Spinal cord (tissue), 10 donors: ENCODE data around the gene HPX. TPM values are rescaled to one million over a fixed set of nuclear protein-coding genes. Genes with fewer than 3 reads are reported as not detected.

Source experiments
- DNase-seq, 6 donors: peaks; one replicate each; pipeline versions ENCODE4 v3.0.0 to v3.0.0-alpha.2; 2013 to 2015; ENCODE audit warnings: low spot score in 6 of 6, low read depth in 4 of 6
- H3K27ac ChIP-seq: one replicate; pipeline ENCODE4 v1.5.1; 2013; ENCODE audit warnings: low read depth, low read length, control low read depth
- H3K27me3 ChIP-seq: one replicate; pipeline ENCODE4 v1.6.1; 2013; ENCODE audit warnings: low read length; ENCODE audit not compliant: control insufficient read depth, insufficient read depth
- H3K36me3 ChIP-seq: one replicate; pipeline ENCODE4 v1.6.1; 2013; ENCODE audit warnings: low read length; ENCODE audit not compliant: control insufficient read depth, insufficient read depth
- H3K4me1 ChIP-seq: one replicate; pipeline ENCODE4 v1.6.1; 2013; ENCODE audit warnings: low read length; ENCODE audit not compliant: control insufficient read depth, insufficient read depth
- H3K4me3 ChIP-seq: one replicate; pipeline ENCODE4 v1.5.1; 2013; ENCODE audit warnings: low read depth, low read length, control low read depth
- H3K9me3 ChIP-seq: one replicate; pipeline ENCODE4 v1.6.1; 2013; ENCODE audit warnings: low read length; ENCODE audit not compliant: control insufficient read depth, insufficient read depth
- WGBS: methylation state at CpG from one replicate; pipeline ENCODE4 v1.1.5; 2013; ENCODE audit warnings: missing lambda C conversion rate; ENCODE audit not compliant: insufficient coverage; 5-methylcytosine and 5-hydroxymethylcytosine counted together
- polyA plus RNA-seq, 2 donors: library from polyadenylated mRNA; unstranded; fragments of 120-200 nt; gene quantifications; one replicate each; pipeline ENCODE4 v1.2.1, GENCODE V29; 2013; ENCODE audit not compliant: insufficient read length in 2 of 2
- total RNA-seq, 2 donors: library from RNA; depleted of rRNA in 1 of 2; stranded (reverse); fragments of 120-200 nt in 1 of 2; fragments of >200 nt in 1 of 2; gene quantifications; one replicate each; pipeline versions ENCODE4 v1.2.3 to v1.2.4, GENCODE V29; 2013 to 2014
- donor health status: healthy.

The HPX gene
- total and polyA plus RNA-seq, 4 donors: 0.89 to 11.0 (median 4.4) TPM

DNA sequence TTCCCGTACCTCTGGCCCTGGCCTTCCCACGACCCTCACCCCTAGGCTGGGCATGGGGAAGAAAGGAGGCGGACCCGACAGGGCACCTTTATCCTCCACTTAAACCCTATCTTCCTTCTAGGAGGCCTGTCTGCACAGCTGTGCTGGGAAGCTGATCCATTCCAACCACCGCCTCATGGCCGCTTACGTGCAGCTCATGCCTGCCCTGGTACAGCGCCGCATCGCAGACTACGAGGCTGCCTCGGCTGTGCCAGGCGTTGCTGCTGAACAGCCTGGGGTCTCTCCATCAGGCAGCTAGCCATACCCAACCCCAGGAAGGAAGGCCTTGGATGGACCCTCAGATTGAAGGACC, 41.1 kb upstream of the HPX start:
- Histone ChIP-seq H3K27ac (peak overlapping the region; percentile 93), H3K36me3 (peaks cover 37% of the 10 kb centered on the region), H3K4me3 (peak overlapping the region; percentile 96), H3K4me1 (peaks cover 25% of the 10 kb centered on the region), H3K27me3 (no peaks in the 10 kb centered on the region), H3K9me3 (no peaks in the 10 kb centered on the region)
- no peak for DNase-seq
- WGBS: 10% methylated on average over 12 of the region's 13 CpGs

DNA sequence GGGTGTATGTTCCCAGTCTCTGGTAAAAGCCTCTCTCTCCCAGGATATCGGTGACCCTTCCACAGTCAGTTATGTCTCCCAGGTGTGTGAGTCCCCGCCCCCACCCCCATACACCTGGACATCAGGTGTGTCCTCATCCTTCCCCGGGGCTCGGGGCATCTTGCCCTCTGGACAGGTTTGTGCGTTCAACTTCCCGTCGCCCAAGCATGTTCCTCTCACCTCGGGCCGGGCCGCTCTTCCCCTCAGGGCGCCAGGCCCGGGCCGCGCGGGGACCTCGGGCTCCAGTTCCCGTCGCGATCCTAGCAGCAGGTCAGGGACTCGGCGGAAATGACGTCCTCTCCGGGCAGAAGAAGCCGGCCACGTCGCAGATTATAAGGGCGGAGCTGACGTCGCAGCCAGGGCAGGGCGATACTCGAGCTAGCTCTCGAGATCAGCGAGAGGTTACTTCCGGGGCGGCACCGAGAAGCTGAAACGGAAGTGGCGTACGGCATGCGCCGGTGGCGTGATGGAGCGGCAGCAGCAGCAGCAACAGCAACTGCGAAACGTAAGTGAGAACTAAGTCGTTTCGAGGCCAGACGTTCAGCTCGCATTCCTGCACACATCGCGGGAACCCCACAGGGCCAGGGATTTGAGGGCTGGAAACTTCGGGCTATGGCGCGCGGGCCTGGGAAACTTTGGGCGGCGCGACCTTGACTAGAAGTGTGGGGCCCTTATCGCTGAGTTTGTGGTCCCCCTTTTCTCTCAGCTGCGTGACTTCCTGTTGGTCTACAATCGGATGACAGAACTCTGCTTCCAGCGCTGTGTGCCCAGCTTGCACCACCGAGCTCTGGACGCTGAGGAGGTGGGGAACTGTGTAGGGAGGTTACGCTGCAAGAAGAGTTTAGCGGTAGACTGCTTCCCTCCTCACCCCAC, 40.5 kb upstream of the HPX start, which contains the start of the genes ARFIP2 and TIMM10B:
Gene ARFIP2, minus strand, starts transcription at position 320 of the 912 bp plus-strand sequence. CDS start 910 bp downstream, outside the sequence.
Gene TIMM10B, plus strand, starts transcription at position 490 of the 912 bp plus-strand sequence. Its CDS starts 16 bp downstream, at position 506.
- no peaks in the 10 kb centered on the region for H3K9me3 ChIP-seq
- H3K27me3 ChIP-seq: no peaks in the 10 kb centered on the region
- peaks cover 41% of the 10 kb centered on the region for H3K36me3 ChIP-seq
- under 1% methylated on average over 59 of the region's 66 CpGs for WGBS
- peak; percentile 86 to 99 (median 95) for DNase-seq
- peak within 1 kb of the TSS; percentile 93 for H3K27ac ChIP-seq
- peaks cover 25% of the 10 kb centered on the region for H3K4me1 ChIP-seq
- H3K4me3 ChIP-seq: peak within 1 kb of the TSS; percentile 96

DNA sequence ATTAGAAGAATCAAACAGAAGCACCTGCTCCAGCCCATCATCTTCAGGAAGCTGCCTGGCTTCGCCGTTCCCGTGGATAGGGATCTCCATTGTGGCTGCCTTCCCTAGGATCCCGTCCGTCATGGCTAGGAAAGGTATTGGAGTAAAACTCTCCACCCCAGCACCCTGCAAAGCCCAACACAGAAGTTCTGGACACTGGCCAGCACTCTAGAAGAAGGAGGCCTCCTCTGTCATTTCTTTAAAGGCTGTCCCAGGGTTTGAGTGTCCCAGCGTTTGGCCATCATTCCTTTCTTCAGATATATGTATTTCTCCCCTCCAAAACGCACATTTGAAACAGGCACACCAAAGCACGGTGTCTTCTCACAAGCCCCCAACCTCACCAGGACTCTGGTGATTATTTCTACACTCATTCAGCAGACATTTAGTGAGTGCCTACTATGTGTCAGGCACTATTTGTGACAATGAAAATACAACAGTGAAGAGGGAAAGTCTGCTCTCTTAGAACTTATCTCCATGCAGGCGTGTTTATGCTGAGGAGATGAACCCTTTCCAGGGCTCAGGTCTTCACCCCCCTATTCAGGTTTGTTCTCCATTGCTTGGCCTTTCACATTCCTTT, 39.6 kb upstream of the HPX start:
- peak in 1 of 6 donors; percentile 15 for DNase-seq
- Histone ChIP-seq H3K4me3 (peak overlapping the region; percentile 96), H3K36me3 (peaks cover 41% of the 10 kb centered on the region), H3K27me3 (no peaks in the 10 kb centered on the region), H3K9me3 (no peaks in the 10 kb centered on the region), H3K4me1 (peaks cover 25% of the 10 kb centered on the region), H3K27ac (peak overlapping the region; percentile 93)
- 46% methylated on average over 4 of the region's 9 CpGs for WGBS

DNA sequence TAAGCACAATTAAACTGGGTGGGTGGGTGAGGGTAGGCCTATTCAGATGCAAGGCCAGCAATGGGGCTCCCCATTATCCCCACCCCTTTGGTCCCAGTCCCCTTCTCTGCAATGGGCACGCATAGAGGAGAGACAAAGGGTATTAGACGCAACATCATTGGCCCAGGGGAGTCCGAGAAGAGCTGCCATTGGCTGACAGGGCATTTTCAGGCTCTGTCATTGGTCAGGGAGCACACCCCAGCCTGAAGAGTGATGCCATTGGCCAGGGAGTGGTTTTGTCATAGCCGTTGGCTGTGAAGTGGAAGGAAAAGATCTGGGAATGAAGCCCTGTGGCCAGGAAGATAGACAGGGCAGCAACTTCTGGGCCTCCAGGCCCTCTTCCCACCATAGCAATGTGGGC, 35.8 kb upstream of the HPX start:
- Histone ChIP-seq H3K36me3 (peaks cover 27% of the 10 kb centered on the region), H3K27ac (no peak overlapping the region), H3K27me3 (no peaks in the 10 kb centered on the region), H3K4me1 (peaks cover 28% of the 10 kb centered on the region), H3K9me3 (no peaks in the 10 kb centered on the region), H3K4me3 (no peak overlapping the region)
- DNase-seq: peak in 1 of 6 donors; percentile 2
- 97% methylated on average over 4 of the region's 4 CpGs for WGBS

DNA sequence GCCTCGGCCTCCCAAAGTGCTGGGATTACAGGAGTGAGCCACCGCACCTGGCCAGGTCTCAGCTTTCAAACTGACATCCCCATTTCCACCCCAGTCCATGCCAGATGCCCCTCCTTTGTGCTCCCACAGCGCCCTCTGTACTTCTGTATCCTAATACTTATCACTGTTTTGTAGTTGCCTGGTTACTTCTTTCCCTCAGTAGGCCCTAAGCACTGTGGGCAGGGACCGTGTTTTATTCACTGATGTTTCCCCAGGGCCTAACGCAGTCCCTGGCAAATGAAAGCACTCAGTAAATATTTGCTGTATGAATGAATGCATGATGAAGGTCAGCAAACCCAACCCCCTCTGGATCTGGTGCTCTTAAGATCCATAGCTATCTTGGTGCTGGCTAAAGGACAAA, 35.1 kb upstream of the HPX start:
- H3K27me3 ChIP-seq: no peaks in the 10 kb centered on the region
- no peaks in the 10 kb centered on the region for H3K9me3 ChIP-seq
- WGBS: 78% methylated on average over 3 of the region's 5 CpGs
- peaks cover 27% of the 10 kb centered on the region for H3K36me3 ChIP-seq
- H3K4me1 ChIP-seq: peaks cover 25% of the 10 kb centered on the region
- no peak for DNase-seq
- H3K27ac ChIP-seq: no peak overlapping the region
- no peak overlapping the region for H3K4me3 ChIP-seq

DNA sequence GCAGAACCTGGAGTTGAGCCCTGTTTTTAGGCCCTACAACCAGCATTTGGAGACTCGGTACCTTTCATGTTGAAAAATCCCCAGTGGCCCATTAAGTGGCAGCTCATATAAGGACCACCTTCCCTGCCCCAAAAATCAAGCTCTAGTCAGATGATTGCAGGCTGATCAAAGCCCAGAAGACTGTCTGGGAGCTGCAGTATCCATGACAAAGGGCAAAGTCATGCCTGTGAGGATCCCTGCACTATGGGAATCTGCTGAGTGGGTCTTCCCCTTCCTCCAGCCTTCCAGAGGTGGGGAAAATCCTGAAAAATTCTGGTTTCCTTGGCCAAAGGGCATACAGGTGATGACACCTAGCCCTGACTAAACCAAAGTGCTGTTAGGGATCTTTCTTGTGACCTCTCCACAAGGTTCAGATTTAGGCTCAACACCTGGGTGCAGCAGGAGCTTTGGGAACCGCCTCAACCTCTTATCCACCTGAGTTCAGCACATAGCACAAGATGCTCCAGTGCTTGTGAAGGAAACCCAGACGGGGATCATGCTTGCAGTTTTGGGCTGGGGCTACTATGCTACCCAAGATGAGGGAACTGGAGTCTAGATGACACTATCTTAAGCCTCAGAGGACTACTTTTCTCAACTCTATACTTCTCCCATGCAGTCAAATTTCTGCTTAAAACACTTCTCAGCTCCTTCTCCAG, 34.2 kb upstream of the HPX start:
- H3K4me1 ChIP-seq: peaks cover 15% of the 10 kb centered on the region
- DNase-seq: peak in 2 of 6 donors; percentile 3 to 10
- H3K4me3 ChIP-seq: no peak overlapping the region
- WGBS: 63% methylated on average over 2 of the region's 3 CpGs
- H3K36me3 ChIP-seq: peaks cover 27% of the 10 kb centered on the region
- no peaks in the 10 kb centered on the region for H3K27me3 ChIP-seq
- H3K27ac ChIP-seq: peak overlapping the region; percentile 94
- no peaks in the 10 kb centered on the region for H3K9me3 ChIP-seq

DNA sequence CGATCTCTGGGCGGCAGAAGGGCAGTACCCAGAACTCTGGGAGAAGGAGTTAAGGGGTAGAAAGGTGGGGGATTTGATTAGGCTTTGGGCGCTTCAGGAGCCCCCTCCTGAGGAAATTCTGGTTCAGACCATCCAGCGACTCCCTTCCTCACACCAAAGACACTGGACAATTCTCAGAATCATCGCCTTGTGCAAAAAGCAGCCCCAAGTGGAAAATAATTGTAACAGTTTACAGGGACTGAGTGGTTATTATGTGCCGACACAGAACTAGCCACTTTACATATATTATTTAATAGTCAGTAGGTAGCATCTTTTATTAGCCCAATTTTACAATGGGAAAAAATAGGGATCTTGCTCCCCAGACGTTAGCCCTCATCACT, 33.6 kb upstream of the HPX start:
- no peaks in the 10 kb centered on the region for H3K9me3 ChIP-seq
- DNase-seq: no peak
- no peaks in the 10 kb centered on the region for H3K27me3 ChIP-seq
- H3K27ac ChIP-seq: peak overlapping the region; percentile 94
- WGBS: 7% methylated on average over 3 of the region's 7 CpGs
- peak overlapping the region; percentile 71 for H3K4me3 ChIP-seq
- peaks cover 11% of the 10 kb centered on the region for H3K4me1 ChIP-seq
- H3K36me3 ChIP-seq: peaks cover 27% of the 10 kb centered on the region

DNA sequence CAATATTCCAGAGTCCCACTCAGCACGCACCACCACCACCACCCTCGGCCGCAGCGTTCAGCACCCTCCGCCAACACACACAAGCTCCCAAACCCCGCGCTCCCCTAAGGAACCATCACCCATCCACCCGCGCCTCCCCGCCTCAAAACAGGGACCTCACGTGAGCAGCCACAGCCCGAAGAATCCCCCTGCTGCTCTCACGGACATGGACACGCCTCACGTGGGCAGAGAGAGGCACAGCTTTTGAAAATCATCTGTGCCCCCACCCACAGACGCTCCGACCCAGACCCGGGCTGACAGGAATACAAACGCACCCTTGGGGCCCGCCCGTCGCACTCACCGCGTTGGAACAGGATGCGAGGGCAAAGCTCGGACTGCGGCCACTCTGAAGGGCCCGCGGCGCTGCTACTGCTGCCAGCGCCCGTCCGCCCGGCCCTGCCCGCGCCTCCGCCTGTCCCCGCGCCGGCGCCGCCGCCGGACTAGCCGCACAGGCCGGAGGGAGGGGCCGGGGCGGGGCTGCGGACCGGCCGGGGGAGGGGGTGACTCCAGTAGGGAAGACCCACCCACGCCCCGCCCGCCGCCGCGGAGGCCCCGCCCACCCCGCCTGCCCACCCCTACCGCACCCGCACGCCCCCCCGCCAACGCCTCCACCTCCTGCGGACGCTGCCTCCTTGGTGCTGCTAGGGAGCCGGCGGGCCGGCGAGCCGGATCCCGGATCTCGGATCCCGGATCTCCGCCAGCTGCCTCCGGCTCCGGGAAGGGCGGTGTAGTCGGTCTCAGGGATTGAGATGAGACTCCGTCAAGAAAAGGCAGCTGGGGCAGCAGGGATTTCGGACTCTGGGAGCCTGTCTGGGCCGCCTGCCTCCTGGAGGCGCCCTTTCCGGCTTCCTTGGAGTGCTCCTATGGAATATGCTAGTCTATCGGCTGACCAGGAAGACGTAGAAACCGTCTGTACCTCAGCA, 32.9 kb upstream of the HPX start, which contains the start of gene TRIM3:
Gene TRIM3, minus strand, starts transcription at position 491 of the 962 bp plus-strand sequence. CDS start 8,246 bp downstream, outside the sequence.
- peak; percentile 59 to 96 (median 82) for DNase-seq
- Histone ChIP-seq H3K9me3 (no peaks in the 10 kb centered on the region), H3K27ac (peak within 1 kb of the TSS; percentile 94), H3K27me3 (no peaks in the 10 kb centered on the region), H3K4me1 (peaks cover 11% of the 10 kb centered on the region), H3K36me3 (peaks cover 23% of the 10 kb centered on the region), H3K4me3 (peak within 1 kb of the TSS; percentile 89)
- WGBS: 0% methylated on average over 66 of the region's 87 CpGs
